Activated CD4-positive, alpha-beta T cell treated with anti-CD3 and anti-CD28 coated beads, Interleukin-2, Interleukin-4, amounts not matched to agents 100 ng/mL and 50 ng/mL, durations not matched to agents 16 hours and 8 hours (primary cell): ENCODE data around the gene ACSL1.

ENCODE experiments used
- DNase-seq: peaks from one replicate; pipeline ENCODE4 v3.0.0-alpha.2; 2020; ENCODE audit warnings: low spot score

ACSL1 gene

GRCh38 chr4:184812199-184812542, 13.6 kb downstream of the ACSL1 start:
- no peak for DNase-seq

- DNase-seq: no peak
Measured at GRCh38 chr4:184811526-184812198, 14.1 kb downstream of the ACSL1 start.

DNA sequence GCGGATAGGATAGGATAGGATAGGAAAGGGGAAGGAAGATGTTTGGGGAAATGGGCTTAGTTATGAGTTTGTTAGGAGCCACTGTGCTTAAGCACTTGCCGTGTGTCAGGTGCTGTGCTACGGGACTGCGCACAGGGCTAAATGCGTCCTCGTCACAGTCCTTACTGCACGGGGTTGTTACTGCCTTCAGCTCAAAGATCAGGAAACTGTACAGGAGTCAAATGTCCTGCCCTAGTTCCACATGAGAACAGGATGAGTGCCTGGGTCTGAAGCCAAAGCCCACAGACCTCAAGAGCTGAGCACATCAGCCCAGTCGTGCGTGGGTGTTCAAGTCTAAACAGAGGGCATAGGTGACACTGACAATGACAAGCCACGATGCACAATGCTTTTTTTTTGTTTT, 15.0 kb downstream of the ACSL1 start:
- DNase-seq: no peak

DNA sequence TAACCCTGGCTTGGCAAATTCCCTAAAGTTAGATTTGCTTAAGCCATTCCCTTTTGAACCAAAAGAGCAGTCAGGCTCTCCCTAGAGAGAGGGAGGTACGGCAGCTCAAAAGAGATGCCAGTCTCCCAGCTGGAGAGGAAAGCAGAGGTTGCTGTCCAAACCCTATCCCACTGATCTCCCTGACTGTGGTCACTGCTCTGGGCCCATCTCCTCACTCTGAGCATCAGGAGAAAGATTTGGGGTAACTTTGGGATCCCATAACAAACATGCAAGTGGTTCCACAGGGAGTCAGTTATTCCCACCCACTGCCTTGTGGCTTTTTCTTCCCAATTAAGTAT, 17.1 kb downstream of the ACSL1 start:
- no peak for DNase-seq

DNA sequence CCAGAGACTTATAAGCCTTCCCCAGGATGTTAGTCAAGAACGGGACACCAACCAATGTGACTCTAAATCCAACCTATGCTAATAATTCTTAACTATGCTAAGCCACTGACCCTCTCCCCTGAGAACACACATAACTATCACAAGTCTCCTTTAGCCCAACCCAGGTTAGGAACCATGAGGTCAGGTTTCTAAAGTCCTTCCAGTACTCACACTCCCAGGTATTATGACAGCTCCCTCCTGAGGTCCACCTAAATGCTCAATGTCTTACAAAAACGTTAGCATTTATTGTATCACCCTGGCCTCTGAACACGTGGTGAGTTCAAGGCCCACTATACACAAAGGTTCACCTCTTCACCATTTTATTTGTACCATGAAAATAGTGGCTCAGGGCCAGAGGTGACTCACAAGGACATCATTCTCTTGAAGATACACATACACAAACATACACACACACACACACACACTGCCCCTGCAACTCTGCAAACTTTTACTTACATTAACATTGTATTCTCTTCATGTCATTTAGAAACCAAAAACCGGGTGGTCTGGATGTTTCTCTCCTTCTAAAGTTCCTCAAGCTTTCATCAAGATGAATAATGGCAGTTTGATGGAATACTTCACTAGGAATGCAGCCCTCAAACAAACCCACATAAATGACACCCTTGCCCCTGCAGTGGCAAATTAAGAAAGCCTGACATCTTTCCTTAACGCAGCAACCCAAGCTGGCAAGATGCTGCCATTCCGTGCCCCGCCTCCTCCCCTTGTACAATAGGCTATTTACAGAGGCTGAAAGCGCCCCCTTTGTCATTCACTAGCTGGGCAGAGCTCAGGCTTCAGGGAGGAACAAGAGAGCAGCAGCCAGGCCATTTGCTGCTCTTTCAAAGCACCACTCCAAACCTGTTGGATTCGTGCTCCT, 17.7 kb downstream of the ACSL1 start:
- DNase-seq: no peak

DNA sequence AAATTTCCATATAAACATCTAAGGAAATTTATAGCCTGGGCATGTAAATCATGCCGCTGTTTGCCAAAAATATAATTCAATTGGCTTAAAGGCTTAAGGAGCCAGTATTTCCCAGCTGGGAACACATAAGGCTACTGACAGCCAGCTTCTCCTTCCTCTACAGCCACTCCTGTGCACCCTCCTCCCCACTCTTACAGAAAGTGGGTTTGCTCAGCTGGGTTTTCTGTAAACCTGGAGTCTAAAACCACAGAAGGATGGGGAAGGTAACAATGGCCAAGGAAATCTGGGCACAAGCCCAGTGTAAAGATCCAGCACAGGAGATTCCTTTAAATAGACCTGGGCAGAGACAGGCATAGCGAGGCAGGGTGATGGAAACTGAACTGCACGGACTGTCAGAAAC, 18.5 kb downstream of the ACSL1 start:
- DNase-seq: no peak

GRCh38 chr4:184806711-184807110, 19.1 kb downstream of the ACSL1 start:
- DNase-seq: no peak

DNA sequence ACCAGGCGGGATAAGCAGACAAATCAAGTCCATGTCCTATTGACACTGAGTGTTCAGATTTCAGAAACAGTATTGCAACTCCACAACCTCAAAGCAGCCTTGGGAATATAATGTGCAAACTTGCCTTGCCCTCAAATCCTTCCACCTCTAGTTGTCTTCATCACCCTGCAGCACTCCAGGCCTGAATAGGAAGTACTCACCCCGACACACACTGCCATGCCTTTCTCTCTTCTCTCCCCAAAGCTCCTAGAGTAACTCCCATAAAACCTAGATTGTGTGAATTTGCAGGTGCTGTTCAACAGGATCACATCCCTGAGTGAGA, 19.6 kb downstream of the ACSL1 start:
- no peak for DNase-seq

DNA sequence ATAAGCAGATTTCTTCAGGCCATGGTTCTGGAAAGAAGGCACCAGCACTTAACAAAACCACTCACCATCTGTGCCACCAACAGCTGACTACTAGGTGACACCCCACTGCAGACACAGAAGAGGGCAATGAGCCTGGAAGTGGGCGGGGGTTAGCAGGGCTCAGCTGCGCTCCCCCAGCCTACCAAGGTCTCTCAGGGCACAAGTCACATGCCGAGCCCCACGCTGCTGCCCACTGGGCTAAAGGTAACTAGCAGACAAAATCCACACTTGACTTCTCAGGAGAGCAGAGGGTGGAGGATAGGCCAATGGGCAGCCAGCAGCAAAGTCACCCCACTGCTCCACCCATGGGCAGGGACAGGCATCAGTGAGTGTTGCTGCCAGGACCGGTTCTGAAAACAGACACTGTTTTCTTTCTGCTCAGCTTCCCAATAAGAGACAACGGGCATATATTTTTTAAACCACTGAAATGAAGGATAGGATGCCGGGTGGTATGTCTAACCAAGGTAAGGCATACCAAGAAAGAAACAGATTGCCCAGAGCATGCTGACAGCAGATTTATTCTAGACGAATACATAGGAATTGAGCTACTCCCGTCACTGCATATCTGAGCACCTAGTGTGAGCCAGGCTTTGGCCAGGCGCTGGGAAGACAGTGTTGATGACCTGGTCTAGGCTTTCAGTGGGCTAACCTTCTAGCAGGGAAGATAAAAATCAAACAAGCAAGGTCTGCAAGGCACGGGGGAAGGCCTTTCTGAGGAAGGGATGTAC, 20.1 kb downstream of the ACSL1 start:
- no peak for DNase-seq

DNA sequence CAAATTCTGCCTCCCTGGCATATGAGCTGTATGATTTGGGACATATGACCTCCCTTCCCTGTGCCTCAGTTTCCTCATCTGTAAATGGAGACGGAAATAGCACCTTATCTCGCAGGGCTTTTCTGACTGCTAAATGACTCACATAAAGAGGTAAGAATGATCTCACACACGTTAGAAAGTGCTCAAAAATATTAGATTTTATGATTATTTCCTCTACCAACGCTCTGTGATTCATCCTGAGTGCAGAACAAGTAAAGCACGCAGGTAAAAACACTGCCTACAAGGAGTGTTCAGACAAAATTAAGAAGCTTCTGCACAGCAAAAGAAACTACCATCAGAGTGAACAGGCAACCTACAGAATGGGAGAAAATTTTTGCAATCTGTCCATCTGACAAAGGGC, 21.1 kb downstream of the ACSL1 start:
- no peak for DNase-seq

DNA sequence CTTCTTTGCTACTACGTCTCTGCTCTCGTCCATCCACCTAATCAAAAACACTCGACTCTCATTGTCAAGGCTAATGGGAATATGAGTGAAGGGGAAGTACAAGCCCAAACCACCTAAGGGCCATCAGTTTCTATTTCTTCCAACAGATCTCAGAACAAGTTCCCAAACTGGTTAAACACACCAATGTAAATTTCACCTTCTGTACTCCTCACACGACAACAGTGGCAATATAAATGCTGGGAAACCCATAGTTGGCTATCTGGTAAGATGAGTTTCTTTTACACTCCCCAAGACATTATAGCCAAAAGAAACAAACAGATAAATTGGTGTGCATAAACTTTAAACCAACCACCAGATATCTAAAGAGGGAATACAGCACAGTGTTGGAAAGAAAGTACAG, 21.9 kb downstream of the ACSL1 start:
- no peak for DNase-seq

- DNase-seq: no peak
Measured at GRCh38 chr4:184803133-184803532, 22.6 kb downstream of the ACSL1 start.

DNA sequence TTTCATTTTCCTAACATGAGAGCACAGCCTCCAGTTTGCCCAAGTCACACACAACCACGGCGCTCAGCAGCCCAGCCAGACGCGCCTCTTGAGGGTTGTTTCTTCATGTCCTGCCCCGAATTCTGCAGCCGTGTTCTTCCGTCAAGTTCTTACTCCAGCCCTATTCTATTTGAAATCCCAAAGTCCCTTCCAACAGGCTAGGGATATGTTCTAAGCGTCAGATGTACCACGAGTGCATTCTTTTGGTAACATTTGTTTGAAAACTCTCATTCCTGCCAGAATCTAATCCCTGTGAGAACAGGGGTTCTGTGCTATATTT, 23.1 kb downstream of the ACSL1 start:
- DNase-seq: no peak

- DNase-seq: no peak
Measured at GRCh38 chr4:184801781-184802696, 23.7 kb downstream of the ACSL1 start.

DNA sequence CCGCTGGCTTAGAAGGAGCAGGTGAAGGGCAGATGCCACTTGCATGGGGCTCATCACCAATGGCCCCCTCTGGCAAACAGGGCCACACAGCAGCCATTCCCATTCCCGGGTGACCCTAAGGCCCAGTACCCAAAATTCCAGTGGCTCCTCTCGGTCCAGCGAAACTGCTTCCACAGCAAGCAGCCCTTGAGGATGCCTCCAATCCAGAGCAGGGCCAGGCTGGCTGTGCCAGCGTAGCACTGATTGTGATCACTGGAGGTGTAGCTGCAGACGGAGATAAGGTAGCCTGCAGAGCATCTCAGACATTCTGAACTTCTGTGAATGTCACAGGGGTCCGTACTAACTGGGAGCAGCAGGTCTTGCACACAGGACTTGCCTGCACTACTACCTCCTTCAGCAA, 27.3 kb downstream of the ACSL1 start:
- DNase-seq: no peak

DNA sequence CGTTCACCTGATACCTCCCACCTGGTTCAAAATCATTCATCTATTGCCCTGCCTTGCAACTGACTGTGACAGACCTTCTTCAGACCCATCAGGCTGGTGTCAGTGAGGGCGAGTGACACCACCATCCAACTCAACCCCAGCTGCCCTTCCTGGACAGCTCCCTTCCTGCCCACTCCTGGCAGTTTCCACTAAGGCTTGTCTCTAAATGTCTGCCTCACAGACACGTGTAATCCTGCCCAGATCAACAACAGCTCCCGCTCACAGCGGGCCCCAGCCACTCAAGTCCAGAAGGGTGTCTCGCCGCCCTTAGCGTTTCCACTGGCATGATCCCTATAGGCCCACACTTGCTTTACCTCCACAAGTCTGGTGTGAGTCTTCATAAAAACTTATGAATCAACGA, 28.9 kb downstream of the ACSL1 start:
- no peak for DNase-seq

GRCh38 chr4:184795214-184795844, 30.4 kb downstream of the ACSL1 start:
- DNase-seq: no peak

- DNase-seq: no peak
Measured at GRCh38 chr4:184794470-184794869, 31.3 kb downstream of the ACSL1 start.

DNA sequence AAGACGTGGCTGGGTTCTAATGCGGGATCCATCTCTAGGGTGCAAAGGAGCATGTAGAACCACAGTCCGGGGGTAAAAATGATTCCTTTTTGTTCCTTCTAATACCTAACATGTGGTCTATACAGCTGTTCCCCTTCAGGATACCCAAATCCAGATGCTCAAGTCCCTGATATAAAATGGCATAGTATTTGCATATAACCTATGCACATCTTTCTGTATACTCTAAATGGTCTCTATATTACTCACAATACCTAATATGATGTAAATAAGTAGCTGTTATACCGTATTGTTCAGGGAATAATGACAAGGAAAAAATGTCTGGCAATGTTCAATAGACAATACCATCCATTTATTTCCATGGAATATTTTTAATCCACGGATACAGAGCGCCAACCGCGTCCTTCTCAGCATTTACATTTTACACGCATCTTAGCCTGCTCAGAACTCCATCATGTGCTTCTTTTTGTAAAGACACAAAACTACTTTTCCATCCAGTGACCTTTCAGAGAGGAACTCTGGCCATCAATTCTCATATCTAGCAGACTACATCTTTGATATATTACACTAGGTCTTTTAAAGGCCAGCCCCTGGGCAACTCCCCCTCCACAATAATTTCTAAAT, 31.9 kb downstream of the ACSL1 start:
- no peak for DNase-seq

- peak; percentile 60 for DNase-seq
Measured at GRCh38 chr4:184792950-184793555, 32.7 kb downstream of the ACSL1 start.

GRCh38 chr4:184792334-184792733, 33.4 kb downstream of the ACSL1 start:
- no peak for DNase-seq
